Hematopoietic multipotent progenitor cell treated with erythropoietin and hydrocortisone succinate and interleukin-3 and kit ligand, for 8 days (in vitro differentiated cells): Measurements from ENCODE around the gene PNPLA2.

ENCODE experiments used
- DNase-seq: peaks from one replicate; pipeline ENCODE4 v3.0.0-alpha.2; 2015

Gene PNPLA2

DNA sequence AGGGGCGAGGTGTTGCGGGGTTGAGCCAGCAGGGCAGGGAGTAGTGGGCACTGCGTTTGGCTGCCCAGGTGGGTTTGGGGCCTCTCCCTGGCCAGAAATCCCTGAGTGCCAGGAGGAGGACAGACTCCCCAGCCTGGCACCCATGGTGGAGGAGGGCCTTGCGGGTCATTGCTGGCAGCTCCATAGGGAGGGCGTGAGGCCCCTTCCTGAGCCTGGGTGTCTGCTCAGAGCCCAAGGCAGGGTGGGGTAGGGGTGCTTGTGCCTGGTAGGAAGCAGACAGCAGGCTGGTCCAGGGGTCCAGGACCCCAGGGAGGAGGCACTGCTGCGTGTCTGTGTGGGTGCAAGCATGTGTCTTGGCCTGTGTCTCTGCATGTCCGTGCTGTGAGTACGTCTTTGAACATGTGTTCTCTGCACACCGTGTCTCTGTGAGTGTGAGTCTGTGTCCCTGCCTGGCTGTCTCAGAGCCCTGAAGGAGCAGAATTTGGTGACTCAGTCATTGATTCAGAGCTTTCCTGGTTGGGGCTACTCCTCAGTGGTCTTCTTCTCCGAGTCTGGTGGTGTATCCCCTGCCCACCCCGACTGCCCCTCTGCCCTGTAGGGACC lies 27.9 kb downstream of the PNPLA2 start:
- DNase-seq, result no peak

DNA sequence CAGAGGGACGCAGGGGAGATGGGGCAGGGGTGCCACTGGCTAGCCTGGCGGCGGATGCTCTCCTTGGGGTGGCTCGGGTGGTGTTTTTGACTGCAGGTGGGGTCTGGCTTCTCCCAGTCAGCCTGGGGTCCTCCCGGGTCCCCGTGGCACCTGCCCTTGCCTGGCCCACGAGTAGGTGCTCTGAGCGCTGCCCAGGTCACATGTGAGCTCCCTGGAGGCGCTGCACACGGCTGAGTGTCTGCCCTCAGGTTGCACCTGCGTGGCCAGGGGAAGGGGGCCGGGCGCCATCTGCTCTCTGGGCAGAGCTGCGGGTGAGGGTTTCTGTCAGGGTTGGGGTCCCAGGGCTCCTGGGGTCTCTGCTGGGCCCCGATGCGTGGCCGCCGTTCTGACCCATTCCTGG lies 29.2 kb downstream of the PNPLA2 start:
- DNase-seq, result no peak

DNA sequence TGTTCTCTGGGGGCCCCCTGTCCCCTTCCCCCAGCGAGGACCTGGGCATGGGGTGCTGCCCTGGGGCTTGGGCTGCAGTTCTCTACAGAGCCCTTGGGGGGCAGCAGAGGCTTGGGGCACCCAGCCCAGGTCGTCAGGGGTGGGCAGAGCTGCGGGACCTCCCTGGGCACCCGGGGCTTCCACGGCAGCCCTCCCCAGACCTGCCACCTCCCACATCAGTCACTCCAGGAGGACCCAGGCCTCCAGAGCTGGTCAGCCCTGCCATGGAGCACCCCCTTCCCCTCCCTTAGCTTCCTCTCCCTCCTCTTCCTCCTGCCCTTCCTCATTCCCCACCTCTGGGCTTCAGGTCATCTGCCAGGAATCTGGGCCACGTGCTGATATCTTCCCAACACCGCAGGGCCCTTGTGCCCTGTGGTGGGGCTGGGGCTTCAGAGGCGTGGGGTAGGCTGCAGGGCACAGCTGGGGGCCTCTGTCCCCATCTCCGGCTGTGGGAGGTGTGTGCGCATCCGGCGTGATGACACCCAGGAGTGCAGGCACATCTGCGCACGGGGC lies 29.7 kb downstream of the PNPLA2 start:
- peak; percentile 58 for DNase-seq

DNA sequence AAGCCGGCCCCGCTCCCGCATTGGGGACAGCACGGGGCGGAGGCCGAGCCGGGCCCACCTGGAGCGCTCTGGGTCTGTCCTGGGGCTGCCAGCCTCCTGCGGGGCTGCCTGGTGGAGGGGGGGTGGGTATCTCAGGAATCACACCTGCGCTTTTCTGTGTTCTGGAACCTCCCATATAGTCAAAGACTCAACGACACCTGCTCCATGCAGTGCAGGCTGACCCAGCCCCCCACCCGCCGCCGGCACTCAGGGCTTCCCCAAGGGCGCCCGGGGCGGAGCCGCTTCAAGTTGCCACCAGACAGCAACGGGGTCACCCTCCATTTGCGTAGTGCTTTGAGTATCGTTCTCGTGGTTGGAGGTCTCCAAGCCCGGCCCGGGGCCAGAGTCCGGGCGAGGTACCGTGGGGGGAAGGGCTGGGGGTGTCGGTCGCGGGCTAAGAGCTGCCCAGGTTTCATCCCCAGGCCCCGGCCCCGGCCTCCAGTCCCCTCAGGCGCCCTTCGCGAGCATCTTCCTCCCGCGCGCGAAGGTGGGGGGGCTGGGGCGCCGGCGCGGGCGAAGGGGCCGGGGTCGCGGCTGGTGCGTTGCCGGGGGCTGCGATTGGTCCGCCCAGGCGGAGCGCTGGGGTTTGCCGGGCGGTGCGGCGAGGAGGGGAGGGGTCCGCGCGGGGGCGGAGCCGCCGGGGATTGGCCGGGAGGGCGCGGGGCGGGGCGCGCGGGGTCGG lies 30.6 kb downstream of the PNPLA2 start:
- no peak for DNase-seq

DNA sequence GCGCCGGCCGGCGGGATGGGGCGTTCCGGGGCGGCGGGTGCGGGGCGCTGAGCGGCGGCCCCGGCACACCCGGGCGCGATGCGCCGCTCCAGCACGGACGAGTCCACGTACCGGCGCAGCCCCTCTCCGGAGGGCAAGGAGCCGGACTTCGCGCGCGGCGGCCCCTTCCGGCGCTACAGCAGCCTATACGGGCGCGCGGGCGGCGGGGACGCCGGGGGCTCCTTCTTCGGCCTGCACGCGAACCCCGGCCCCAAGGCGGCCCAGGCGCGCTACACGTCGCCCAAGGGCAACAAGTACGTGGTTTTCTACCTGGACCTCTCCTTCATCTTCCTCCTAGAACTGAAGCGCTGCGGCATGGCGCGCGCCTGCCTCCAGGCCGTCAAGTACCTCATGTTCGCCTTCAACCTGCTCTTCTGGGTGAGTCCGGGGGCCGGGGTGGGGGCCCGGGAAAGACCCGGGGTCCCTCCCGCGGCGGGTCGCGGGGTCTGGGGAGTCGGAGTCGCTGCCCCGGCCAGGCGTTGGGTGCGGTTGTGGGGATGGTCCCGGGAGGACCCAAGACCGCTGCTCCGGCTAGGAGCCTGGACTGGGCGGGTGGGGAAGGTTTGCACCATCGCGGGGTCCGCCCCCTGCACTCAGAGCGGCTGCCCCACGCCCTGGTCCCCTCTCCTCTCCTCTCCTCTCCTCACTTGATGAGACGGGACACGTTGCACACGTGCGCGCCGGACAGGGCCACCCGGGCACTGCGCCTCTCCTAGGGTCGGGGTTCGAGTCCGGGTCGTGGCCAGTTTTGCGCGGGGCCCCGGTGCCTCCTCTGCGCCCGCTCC lies 31.4 kb downstream of the PNPLA2 start:
- no peak for DNase-seq

DNA sequence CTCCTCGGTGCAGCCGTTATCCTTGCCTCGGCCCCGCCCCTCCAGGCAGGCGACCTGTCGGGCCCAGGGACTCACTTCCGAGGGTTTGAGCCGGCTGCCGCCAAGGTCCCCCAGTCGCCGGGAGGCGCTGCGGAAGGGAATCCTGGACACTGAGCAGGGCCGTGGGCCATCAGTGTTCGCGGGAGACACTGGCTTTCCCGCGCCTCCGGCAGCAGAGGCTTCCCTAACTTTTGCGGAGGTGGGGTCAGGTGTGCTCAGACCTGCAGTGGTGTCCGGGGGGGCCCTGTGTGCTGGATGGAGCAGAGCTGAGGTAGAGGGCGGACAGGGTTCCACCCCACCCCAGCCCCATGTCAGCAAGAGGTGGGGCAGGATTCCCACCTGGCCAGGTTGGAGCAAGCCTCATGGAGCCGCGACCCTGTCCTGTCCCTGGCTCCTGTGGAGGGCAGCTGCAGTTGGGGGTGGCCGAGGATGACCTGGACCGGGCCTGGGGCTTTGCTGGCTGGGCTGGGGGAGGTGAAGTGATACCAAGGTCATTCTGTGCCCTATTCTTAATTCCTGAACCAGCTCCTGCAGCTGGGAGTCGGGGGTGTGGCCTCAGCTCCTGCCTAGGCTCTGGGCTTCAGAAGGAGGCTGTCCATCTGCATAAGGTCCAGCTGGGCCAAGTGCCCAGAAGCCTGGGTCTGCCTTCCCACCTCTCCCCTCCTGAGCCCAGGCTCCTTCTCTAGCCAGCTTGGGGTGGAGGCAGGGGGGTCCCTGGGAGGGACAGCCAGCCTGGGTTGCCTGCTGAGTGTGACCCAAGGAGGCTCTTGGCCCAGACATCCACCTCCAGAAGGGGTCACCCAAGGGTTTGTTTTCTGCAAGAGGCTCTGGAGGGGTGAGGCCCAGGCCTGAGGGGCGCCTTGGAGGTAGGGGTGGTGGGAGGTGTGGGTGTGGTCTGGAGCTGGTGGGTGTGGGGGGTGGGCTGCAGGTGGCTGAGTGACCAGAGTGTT lies 32.4 kb downstream of the PNPLA2 start:
- peak; percentile 46 for DNase-seq

DNA sequence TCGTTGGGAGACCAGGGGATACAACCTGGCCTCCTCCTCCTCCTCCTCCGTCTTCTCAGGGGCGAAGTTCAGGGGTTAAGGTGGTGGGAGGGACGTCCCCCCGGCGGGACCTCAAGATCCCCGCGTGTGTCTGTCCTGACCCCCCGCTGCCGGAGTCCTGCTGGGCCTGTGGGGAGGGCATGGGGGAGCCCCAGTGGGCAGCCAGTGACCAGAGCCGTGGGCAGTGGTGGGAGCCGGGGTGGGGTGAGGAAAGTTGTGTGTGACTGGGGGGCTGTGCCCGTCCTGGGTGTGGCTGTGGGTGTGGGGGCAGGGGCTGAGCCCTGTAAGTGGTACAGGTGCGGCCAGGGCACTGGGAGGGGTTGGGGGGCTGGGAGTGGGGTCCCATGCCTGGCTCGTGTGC lies 34.0 kb downstream of the PNPLA2 start:
- DNase-seq, result no peak

DNA sequence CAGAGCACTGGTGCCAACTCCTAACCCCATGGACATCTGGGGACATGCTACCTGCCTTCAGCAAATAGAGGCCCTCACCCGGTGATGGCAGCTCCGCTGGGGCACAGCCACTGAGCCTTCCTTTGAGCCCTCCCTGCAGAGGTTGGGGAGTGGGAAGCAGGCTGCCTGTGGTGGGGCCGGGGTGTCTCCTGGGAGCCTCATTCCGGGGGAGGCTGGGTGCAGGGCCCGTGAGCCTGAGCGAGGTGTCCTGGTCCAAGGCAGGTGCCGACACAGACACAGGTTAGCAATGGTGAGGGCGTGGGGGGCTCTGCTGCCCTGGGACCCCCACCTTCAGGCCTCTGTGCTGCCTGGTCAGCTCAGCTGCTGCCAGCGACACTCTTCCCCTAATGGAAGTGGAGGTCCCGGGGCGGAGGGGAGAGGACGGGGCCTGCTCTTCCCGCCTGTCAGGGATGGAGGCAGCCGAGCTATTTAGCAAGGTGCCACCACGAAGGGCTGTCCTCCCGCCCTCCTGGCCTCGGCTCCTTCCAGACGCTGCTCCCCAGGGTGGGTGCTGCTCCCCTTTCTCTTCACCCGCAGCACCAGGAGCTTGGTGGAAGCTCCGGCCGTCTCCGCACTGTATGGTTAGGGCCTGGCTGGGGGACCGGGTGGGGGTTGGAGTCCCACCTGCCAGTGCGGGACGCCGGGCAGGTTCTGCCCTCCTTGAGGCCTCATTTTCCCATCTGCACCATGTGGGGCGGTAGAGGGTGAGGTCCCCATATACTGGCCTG lies 35.2 kb downstream of the PNPLA2 start:
- no peak for DNase-seq

DNA sequence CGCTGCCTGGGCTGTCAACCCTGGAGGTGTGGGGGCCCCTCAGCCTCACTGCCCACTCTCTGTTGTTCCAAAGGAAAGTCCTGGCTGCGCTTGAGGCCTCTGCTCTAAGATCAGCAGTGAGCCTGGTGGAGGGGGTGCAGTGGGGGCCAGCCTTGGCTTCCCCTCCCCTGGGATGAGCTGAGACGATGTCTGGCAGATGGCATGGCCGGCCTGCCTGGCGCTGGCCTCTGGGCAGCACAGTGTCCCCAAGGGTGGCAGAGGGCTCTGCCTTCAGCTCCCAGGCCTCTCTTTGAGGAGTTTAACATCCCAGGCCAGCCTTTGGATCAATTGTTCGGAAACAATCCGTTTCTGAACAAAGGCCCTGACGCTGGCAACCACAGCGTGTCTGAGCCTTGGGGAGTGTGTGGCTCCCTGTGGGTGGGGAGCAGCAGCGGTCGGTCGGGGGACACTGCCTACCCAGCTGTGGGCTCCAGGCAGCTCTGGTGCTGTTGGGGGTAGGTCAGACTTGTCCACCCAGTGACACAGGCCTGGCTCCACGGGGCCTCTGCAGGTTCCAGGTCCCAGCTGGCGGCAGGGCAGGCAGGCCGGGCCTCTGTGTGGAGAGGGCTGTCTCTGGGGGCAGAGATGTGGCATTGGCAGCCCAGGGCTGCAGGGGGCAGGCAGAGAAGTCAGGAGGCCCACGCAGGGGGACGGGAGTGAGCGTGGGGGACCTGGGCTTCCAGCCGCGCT lies 36.1 kb downstream of the PNPLA2 start:
- no peak for DNase-seq

DNA sequence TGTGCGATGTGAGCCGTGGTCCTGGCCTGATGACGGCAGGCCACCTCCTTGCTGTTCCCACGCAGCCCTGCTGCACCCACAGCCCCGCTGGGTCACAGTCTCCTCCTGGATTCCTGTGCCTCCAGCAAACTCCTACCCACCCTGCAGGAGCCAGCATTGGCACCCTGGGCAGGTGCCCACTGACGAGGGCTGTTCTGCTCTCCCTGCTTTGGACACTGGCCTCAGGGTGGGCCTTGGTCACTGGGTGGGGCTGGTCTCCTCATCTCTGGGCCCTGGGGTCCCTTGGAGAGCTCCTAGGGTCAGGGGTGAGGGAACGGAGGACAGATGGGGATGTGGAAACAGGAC lies 36.6 kb downstream of the PNPLA2 start:
- DNase-seq, result no peak

DNA sequence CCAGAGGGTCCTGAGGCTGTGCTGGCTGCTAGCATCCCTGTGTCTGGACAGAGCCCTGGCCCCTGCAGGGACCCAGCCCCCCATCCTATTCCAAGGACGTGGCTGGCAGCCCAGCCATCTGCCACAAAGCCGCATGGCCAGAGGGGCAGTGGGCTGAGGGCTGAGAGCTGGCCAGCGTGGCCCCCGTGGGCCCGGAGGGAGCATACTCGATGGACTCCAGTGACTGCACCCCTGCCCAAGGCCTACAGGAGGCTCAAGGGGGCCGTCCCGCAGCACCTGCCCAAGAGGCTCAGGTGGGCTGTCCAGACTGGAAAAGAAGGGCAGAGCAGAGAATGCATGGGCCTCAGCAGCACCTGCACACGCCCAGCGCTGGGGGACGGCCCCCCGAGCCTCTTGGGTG lies 37.1 kb downstream of the PNPLA2 start:
- no peak for DNase-seq

DNA sequence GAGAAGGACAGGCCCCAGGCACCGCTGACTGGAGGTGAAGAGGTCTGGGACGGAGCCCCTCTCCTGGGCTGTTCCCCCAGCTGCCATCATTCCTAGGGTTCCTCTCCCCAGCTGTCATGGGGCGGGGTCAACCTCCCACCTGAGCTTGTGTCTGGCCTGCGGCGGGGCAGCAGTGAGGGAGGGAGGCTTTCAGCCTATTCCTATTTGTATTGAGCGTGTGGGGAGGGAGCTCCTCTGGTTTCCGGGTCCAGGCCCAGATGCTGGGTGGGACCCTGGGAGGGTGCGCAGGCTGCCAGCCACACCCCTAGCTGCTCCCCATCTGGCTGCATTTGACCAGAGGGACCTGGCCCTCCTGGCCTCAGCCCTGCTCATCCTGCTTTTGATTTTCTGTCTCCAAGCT lies 37.7 kb downstream of the PNPLA2 start:
- no peak for DNase-seq

DNA sequence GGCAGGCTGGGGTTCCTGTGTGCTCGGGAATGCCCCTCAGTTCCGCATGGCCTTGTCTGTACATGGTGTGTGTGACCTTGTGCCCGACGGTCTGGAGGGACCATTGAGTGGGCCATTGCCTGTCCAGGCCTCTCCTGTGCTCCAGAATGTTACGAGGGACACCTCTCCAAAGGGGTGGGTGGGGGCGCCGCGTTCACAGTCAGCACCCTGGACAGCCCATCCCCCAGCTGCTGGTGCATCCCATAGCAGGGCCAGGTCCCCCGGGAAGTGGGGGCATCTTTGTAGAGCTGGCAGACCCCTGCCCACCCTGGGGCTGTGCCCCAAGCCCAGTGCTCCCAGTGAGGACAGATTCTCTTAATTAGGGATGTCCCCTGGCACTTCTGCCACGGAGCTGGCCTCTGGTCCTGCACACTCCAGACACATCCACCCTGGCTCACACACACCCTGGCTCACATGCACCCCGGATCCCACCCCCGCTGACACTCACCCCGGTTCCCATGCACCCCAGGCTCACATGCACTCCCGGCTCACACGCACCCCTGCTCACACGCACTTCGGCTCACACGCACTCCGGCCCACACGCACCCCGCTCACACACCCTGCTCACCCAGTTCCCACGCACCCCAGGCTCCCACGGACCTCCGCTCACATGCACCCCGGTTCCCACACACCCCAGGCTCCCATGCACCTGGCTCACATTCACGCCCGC lies 39.5 kb downstream of the PNPLA2 start:
- no peak for DNase-seq

DNA sequence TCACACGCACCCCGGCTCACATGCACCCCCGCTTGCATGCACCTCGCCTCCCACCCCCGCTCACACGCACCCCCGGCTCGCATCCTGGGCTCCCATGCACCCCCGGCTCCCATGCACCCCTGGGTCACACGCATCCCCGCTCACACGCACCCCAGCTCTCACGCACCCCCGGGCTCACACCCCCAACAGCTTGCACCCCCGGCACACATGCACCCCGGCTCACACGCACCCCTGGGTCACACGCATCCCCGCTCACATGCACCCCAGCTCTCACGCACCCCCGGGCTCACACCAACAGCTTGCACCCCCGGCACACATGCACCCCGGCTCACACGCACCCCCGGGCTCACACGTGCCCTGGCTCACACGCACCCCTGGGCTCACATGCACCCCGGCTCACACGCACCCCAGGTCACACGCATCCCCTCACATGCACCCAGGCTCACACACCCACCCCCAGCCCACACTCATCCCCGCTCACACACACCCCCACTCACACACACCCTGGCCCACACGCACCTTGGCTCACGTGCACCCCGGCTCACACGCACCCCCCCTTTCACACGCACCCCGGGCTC lies 40.1 kb downstream of the PNPLA2 start:
- DNase-seq, result no peak

DNA sequence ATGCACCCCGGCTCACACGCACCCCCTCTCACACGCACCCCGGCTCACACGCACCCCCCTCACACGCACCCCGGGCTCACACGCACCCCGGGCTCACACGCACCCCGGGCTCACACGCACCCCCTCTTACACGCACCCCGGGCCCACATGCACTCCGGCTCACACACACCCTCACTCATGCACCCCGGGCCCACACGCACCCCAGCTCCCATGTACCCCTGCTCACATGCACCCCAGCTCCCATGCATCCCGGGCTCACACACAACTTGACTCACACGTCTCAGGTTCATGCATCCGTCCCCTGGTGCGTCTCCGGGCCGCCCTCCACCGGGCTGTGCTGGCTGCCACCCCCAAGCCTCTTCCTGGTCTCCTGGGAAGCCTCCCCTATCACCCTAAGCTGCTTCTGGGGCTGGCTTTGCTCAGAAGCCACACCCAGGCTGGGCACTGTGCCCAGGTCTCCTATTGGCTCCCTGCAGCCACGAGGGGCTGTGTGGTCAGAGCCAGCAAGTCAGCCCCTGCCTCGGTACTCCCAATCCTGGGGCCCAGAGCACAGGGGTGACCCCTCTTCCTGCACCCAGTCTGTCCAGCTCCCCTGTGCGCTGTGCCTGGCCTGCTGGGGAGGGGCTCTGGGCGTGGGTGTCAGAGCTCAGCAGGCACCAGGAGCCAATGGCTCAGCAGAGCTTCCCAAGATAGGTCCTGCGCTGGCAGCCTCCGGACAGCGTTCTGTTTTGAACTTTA lies 40.8 kb downstream of the PNPLA2 start:
- peak; percentile 95 for DNase-seq

DNA sequence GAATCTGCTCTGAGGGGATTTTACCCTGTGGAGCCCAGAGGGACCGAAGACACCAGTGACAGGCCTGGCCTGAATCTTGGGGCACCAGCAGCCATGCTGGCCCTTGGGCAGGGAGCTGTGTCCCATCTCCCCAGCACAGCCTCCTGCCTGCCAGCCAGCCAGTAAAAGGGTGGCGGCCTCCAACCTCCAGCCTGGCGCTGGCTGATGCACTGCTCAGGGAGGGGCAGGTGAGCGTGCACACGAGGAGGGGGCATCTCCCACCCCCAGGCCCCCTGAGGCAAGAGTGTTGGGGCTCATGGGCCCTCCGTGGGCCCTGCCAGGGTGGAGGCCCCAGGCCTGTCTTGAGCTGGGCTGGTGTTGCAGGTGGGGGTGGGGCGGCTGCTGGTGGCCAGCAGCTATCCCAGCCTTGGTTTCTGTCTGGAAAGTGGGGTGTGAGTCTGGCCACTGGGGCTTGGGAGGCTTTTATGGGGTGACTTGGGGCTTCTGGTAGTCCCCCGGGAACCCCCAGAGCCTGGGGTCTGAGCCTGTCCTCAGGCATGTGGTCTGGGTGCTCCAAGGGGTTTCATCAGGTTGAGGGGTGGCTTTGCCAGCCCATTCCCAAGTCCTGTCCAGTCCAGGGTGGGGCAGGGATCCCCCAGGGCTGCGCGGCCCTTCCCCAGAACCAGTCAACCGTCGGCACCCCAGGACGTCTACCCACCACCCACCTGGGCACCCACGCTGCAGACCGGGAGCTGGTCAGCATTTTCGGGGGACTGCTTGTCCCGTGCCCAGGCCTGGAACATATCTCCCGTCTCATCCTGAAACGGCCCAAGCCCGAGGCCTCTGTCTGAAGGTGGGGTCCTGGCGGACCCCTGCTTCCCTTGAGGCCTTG lies 41.8 kb downstream of the PNPLA2 start:
- peak; percentile 45 for DNase-seq

DNA sequence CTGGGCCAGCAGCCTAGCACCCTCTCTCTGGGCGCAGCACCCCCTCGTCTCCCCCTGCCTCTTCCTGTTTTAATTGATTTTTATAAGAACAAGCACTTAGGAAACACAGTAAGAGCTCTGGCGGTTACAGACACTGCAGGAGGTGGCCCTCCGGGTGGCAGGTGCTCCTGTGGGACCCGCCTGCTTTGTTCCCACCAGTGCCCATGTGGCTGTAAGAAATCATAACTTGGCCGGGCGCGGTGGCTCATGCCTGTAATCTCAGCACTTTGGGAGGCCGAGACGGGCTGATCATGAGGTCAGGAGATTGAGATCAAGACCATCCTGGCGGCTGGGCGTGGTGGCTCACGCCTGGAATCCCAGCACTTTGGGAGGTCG lies 42.4 kb downstream of the PNPLA2 start:
- DNase-seq, result no peak

DNA sequence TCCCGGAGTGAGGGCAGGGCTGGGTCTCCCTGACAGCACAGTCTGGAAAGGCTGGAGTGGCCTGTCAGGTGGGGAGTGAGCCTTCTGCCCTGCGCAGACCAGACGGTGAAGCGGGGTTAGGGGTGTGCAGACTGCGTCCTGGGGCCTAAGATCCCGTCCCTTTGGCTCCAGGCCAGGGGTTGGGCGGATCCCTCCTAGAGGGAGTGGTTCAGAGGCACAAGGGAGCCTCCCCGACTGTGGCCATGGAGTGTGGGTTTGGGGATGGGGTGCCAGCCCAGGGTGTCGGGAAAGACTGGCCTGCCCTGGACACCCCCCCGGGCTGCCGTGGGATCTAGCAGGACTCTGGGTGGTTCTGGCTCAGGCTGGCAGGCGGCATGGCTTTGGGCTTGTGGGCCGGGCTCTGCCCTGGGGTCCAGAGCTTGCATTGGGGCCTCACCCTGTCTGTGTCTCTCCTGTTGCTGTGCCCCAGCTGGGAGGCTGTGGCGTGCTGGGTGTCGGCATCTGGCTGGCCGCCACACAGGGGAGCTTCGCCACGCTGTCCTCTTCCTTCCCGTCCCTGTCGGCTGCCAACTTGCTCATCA lies 43.5 kb downstream of the PNPLA2 start:
- peak; percentile 89 for DNase-seq
